CD4-positive, alpha-beta T cell treated with Interleukin-6 for 4 hours (primary cell): Measurements from ENCODE around the gene TADA1.
"Not testable (repeated sequence)": the region's sequence is repeated elsewhere in the genome, so short reads cannot be mapped to it uniquely, and the experiment has no call there.

Experiments used
- DNase-seq: peaks from one replicate; pipeline ENCODE4 v3.0.0-alpha.2; 2020; ENCODE audit warnings: mixed read lengths

TADA1 gene

DNA sequence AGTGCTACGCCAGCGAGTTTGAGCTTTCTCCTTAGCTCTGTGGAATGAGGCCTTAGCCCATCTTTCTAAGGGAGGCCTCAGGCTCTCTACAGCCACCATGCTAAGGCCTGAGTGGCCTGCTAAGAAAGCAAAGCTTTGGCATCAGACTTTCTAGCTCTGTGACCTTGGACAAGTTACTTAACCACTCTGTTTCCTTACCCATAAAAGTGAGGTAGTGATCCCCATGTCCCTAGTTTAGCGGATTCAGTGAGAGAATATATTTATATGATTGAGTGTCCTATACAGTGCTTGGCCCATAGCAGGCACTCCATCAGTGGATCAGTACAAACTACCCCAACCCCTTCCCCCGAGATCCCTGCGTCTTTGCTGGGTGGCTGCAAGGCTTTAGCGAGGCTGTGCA lies 32.7 kb downstream of the TADA1 start:
- DNase-seq = no peak

DNA sequence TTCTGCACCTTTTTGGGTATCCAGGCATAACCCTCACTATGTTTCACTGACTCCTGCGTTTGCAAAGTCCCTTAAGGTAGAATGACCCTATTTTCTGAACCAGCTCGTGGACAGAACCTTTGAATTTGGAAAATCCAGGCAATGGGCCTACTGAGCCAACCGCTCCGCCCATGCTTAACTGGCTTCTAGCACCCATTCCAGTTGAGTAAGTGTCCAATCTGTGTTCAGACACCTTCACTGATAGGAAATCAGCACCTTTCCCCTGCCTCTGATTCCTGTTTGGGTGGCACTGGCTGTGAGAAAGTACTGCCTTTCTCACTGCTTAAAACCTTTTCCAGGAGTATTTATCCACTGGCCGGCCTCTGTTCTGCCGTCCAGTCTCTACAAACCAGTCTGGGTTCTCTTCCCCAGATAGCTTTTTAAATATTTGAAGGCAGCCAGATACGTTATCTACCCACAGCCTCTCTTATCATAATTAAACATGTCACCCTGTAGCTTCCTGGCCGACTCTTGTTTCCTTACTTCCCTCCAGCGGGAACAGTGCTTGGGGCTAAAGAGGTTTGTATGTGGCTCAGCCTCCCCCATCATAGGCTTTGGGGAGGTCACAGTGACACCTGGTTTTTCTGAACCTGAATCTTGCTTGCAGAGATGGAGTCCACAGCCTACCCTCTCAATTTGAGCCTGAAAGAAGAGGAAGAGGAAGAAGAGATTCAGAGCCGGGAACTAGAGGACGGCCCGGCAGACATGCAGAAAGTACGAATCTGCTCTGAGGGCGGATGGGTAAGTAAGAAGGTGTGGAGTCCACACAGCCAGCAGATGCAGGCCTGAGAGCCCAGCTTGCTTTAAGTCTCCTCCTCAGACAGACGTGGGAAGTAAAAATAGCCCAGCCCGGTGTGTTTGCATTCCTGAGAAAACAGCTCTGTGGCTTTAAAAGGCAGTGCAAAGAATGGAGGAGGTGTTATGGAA lies 35.5 kb downstream of the TADA1 start:
- DNase-seq = no peak

DNA sequence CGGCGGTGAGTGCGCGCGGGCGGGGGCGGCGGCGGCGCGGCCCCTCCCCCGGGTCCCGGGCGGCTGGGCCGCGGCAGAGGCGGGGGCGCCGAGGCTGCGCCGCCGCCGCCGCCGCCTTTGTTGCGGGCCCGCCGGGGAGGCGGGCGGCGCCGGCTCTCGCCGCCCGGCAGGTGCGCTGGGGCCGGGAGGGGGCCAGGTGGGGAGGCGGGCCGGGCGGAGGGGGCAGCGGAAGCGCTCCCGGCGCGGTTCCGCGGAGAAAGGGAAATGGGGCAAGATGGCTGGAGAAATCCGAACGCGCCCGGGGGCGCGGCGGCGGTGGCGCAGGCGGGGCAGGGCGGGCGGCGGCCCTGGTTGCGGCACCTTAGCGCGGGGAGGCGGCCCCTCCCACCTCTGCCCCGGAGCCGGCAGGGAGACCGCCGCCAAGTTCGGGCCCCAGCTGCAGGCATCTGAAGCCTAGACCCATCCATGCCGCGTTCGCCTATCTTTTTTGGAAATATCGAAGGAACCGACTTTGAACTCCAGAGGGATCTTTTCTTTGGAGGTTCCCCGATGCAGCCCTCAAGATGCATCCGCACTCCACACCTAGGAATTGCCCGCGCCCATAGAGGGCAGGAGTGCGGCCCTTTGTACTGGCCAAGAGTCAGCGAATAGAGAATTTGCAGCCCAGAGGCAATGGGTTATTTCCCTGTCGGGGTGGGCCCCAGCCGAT lies 36.3 kb downstream of the TADA1 start:
- DNase-seq = peak; percentile 72

DNA sequence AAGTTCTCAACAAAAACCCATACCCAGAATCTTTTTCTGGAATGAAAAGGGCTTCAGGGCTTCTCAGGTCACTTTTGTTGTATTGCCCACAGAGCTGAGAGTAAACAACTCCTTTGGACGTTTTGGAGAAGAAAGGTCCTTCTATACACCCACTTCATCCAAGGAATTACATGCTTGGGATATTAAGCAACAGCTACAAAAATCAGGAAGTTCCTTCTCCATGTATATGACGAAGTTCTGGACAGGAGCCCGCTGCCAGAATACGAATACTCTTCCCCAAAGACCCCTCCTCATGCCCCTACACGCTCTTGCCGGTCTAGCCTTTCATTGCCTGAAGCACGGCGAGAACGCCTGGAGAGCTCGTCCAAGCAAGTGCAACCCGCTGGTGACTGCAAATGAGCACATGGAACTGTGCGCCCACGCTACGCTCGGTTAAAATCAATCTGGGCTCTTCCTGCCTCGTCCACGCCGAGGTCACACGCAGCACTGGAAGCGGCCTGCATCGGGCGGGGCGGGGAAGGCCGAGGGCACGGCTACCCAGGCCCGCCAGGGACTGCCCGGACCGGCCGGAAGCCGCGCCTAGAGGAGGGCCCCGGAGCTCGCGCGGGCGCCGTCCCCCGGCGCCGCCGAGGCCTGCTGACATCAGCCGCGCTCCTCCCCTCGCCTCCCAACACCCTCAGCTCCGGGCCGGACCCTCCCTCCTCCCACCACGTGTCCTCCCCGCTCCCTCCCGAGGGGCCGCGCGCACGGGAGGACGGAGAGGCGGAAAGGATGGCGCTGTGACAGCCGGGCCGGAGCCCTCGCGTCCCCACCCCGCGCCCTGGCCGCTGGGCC lies 37.1 kb downstream of the TADA1 start, which contains the start of gene POGK:
Gene POGK (plus strand): TSS at position 710 of the 834 bp plus-strand sequence. CDS start 1,482 bp downstream, outside the sequence.
- peak; percentile 89 for DNase-seq

DNA sequence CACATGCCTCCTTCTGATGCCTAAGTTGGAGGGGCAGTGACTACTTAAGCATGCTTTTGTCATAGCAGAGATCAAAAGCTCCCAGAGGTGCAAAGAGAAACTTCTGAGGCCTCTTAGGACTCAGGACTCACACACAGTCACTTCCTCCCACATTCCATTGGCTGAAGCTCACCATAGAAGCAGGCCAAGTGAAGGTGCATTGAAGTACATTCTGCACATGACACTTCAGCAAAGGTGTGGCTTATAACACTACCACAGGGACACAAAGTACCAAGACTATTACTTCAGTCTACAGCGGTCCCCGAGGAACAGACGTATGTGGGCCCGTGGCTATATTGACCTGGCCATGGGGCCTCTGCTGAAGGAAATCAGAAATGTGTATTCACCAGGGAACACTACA lies 39.3 kb downstream of the TADA1 start:
- DNase-seq = no peak

DNA sequence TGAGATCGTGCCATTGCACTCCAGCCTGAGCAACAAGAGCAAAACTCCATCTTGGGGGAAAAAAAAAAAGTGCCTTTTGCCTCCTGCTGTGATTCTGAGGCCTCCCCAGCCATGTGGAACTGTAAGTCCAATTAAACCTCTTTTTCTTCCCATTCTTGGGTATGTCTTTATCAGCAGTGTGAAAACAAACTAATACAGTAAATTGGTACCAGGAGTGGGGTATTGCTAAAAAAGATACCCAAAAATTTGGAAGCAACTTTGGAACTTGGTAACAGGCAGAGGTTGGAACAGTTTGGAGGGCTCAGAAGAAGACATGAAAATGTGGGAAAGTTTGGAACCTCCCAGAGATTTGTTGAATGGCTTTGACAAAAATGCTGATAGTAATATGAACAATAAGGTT lies 46.3 kb downstream of the TADA1 start:
- not testable (repeated sequence) for DNase-seq

DNA sequence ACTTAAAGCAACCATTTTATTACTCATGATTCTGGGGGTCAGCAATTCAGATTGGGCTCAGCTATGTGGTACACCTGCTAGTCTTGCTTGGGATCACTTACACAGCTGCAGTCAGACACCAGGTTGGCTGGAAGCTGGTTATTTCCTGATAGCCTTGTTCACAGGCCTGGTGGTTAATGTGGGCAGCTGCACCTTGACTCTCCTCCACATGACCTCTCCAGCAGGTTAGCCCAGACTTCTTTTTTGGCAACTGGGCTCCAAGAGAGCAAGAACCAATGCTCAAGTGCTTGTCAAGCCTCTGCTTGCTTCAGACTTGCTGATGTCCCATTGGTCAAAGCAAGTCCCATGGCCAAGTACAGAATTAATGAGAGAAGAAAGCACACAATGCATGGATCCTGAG lies 48.6 kb downstream of the TADA1 start:
- DNase-seq = no peak

DNA sequence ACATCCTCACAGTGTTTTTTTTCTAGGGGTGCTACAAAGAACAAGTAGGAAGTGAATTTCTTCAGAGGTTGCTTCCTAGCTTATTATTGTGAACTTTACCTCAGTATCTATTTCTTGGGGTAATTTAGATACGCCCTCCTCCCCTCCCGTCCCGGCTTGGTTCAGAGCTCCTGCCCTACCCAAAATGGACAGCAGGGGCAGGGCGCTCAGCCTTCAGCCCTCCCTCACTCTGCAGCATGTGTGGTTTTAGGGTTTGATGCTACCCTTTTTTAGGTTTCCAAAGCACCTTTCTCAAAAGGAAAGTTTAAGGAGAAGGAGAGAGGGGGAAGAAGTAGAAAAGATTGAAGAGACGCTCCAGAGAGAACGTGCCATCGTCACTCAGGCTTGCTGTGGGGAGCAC lies 53.7 kb downstream of the TADA1 start:
- no peak for DNase-seq

DNA sequence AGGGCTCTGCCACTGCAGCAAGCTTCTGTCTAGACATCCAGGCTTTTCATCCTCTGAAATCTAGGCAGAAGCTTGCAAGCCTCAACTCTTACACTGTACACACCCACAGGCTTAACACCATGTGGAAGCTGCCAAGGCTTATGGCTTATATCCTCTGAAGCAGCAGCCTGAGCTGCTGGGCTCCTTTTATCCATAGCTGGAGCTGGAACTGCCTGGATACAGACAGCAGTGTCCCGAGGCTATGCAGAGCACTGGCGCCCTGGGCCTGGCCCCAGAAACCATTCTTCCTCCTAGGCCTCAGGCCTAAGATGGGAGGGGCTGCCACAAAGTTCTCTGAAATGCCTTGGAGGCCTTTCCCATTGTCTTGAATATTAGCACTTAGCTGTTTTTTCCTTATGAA lies 56.1 kb downstream of the TADA1 start:
- no peak for DNase-seq

DNA sequence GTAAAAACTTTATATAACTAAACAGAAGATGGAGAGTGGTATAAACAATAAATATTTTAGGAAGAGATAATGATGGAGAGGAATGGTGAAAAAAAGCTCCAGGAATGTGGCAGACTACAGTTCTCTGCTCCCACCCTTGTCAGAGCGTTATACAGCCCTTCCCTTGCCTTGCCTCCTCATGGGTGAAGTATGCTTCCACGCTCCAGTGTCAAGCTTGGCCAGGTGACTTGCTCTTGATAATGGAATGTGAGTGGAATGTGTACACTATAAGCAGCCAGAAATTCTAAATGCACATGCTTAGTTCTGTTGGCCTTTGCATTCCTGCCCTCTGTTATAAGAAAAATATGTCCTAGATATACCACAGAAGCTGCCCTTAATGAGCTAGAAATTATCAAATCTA lies 61.5 kb downstream of the TADA1 start:
- DNase-seq = no peak

DNA sequence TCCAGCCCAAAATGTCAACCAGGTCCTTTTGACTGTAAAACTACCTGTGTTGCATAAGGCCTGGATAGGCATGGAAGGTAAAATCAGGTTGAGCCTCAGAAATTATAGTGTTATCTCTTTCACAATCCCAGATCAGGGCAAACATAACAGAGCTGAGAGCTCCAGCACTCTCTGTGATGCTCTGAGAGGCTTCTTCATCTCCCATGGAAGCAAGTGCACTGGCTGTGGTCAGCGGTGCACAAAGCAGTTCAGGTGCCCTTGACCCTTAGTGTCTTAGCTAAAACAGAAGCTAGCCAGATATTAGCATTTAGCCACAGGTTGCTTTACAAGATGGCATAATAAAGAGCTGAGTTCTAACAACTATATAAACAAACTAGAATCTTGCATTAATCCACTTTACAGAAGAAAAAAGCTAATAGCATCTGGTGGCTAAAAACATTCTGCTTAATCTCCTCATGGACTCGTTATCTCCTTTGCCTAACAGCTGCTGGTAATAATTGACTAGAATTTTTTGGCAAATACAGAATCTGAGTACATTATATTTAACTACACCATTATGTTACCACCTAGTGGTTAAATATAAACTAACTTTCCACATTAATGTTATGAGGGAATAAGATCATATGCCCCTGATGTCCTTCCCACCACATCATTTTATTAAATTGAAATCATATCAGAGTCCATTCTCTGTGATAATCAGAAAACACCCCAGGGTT lies 62.4 kb downstream of the TADA1 start:
- no peak for DNase-seq

DNA sequence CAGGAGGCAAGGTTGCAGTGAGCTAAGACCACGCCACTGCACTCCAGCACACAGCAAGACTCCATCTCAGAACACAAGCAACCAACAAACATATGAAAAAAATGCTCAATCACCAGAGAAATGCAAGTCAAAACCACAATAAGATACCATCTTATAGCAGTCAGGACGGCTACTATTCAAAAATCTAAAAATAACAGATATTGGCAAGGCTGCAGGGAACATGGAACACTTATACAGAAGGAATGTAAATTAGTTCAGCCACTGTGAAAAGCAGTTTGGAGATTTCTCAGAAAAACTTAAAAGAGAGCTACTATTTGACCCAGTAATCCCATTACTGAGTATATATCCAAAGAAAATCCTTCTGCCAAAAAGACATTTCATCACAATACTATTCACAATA lies 64.4 kb downstream of the TADA1 start:
- DNase-seq = no peak

DNA sequence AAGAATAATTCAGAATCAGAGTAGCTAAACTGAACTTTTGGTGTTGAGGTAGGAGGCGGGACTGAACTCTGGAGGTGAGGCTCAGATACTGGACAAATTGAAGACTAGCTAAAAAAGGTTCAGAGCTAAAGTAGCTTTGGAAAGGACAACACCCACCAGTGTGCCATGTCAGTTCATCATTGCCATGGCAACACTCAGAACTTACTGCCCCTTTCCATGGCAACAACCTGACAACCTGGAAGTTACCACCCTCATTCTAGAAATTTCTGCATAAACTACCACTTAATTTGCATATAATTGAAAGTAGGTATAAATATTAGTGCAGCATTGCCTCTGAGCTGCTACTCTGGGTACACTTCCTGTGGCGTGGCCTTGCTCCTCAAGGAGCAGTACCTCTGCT lies 67.1 kb downstream of the TADA1 start:
- no peak for DNase-seq
